Esophagus muscularis mucosa (tissue), 4 donors: ENCODE measurements around the gene BBS1. TPM values are rescaled to one million over a fixed set of nuclear protein-coding genes. Genes with fewer than 3 reads are reported as not detected.
"Not testable (repeated sequence)": the region's sequence is repeated elsewhere in the genome, so short reads cannot be mapped to it uniquely, and the experiment has no call there.

Source experiments
- DNase-seq: peaks from one replicate; pipeline ENCODE4 v3.0.0-alpha.2; 2017; ENCODE audit errors: extremely low spot score
- H3K27ac ChIP-seq, 4 donors: fragments of 200-600 bp; sonication (generic); replicated peaks in 1 of 4; 1 replicate in 3 of 4; 2 replicates in 1 of 4; pipeline ENCODE4 v1.5.1; 2016 to 2019; ENCODE audit warnings: mild to moderate bottlenecking in 1 of 4
- H3K27me3 ChIP-seq, 4 donors: fragments of 200-600 bp; sonication (generic); one replicate each; pipeline versions ENCODE4 v1.5.1 to v1.6.0; 2016 to 2019
- H3K36me3 ChIP-seq, 4 donors: fragments of 200-600 bp; sonication (generic); one replicate each; pipeline ENCODE4 v1.5.1; 2016 to 2019
- H3K4me1 ChIP-seq, 4 donors: fragments of 200-600 bp; sonication (generic); one replicate each; pipeline ENCODE4 v1.5.1; 2016 to 2019
- H3K4me3 ChIP-seq, 4 donors: fragments of 200-600 bp; sonication (generic); 1 replicate in 2 of 4; 2 replicates in 2 of 4; pipeline ENCODE4 v1.5.1; 2016 to 2019; ENCODE audit warnings: mild to moderate bottlenecking in 4 of 4, moderate library complexity in 1 of 4
- H3K9me3 ChIP-seq, 4 donors: fragments of 200-600 bp; sonication (generic); 1 replicate in 3 of 4; 2 replicates in 1 of 4; pipeline ENCODE4 v1.5.1; 2016 to 2019
- CTCF ChIP-seq, 3 experiments: fragments of 200-600 bp in 2 of 3; fragments of 450-650 bp in 1 of 3; sonication (generic) in 2 of 3; IDR thresholded peaks; one replicate each; pipeline ENCODE4 v1.5.1; 2017 to 2019; ENCODE audit warnings: antibody characterized with exemption in 3 of 3, mild to moderate bottlenecking in 2 of 3, moderate library complexity in 1 of 3
- EP300 ChIP-seq: sonication (generic); formaldehyde crosslinking; IDR thresholded peaks from one replicate; pipeline ENCODE4 v1.6.1; 2017; ENCODE audit warnings: antibody characterized with exemption
- POLR2A ChIP-seq: fragments of 450-650 bp; IDR thresholded peaks from one replicate; pipeline ENCODE4 v1.6.1; 2017; ENCODE audit warnings: antibody characterized with exemption, moderate library complexity, mild to moderate bottlenecking, low read depth
- POLR2AphosphoS5 ChIP-seq, 2 donors: sonication (generic); formaldehyde crosslinking; IDR thresholded peaks; one replicate each; pipeline ENCODE4 v1.6.1; 2017; ENCODE audit warnings: antibody characterized with exemption in 2 of 2
- WGBS: methylation state at CpG from one replicate; pipeline ENCODE4 v1.1.5; 2018; 5-methylcytosine and 5-hydroxymethylcytosine counted together
- intact Hi-C: fragments of 100-400 bp; cut with DNase I; formaldehyde crosslinking; loops from one replicate; pipeline ENCODE4 v1.15.1; 2023
- total RNA-seq, 4 donors: library from RNA; depleted of rRNA; stranded (reverse); fragments of >200 nt; gene quantifications; one replicate each; pipeline versions ENCODE4 v1.1.0 to v1.2.1, GENCODE V29; 2016

The BBS1 gene
- total RNA-seq, 4 donors from 2014 or later, result 68.1 to 78.5 (median 73.1) TPM

- intact Hi-C loops, result no loop called here
- DNase-seq, result no peak
- Histone ChIP-seq H3K4me3 (peak overlapping the region in 1 of 4 donors; percentile 3), H3K36me3 (peaks cover 0 to 50% (median 40%) of the 10 kb centered on the region in 4 donors), H3K27me3 (no peaks in the 10 kb centered on the region), H3K4me1 (peaks cover 28 to 48% (median 38%) of the 10 kb centered on the region in 4 donors), H3K9me3 (no peaks in the 10 kb centered on the region), H3K27ac (peak overlapping the region in 3 of 4 donors; percentile 16 to 56 (median 31))
- TF ChIP-seq POLR2AphosphoS5 (IDR thresholded peaks at IDR 0.05) (peak in 1 of 2 donors; percentile 43), CTCF (IDR thresholded peaks at IDR 0.05) (peak; percentile 19 to 49 (median 29)), POLR2A (no peak), EP300 (no peak)
- WGBS, result 50% methylated on average over 8 of the region's 26 CpGs
Observed at GRCh38 chr11:66543263-66544107, 33.0 kb downstream of the BBS1 start.

GRCh38 chr11:66544952-66545351, 34.5 kb downstream of the BBS1 start:
- H3K9me3 ChIP-seq, H3K27me3 ChIP-seq, H3K27ac ChIP-seq, DNase-seq, intact Hi-C loops: not testable (repeated sequence)
- Histone ChIP-seq H3K4me1 (peaks cover 28 to 48% (median 38%) of the 10 kb centered on the region in 4 donors), H3K4me3 (peak overlapping the region; percentile 78 to 83 (median 82)), H3K36me3 (peaks cover 0 to 36% (median 25%) of the 10 kb centered on the region in 4 donors)
- WGBS, result 70% methylated on average over 14 of the region's 14 CpGs

- intact Hi-C loops, result no loop called here
- Histone ChIP-seq H3K27me3 (no peaks in the 10 kb centered on the region), H3K4me1 (peaks cover 28 to 48% (median 38%) of the 10 kb centered on the region in 4 donors), H3K27ac (peak within 1 kb of the TSS; percentile 78 to 87 (median 85)), H3K4me3 (peak within 1 kb of the TSS; percentile 78 to 83 (median 82)), H3K9me3 (no peaks in the 10 kb centered on the region), H3K36me3 (peaks cover 0 to 28% (median 24%) of the 10 kb centered on the region in 4 donors)
- TF ChIP-seq CTCF (IDR thresholded peaks at IDR 0.05), result no peak
- peak; percentile 84 for TF ChIP-seq POLR2AphosphoS5 (IDR thresholded peaks at IDR 0.05)
- DNase-seq, result peak; percentile 98
- WGBS, result 2% methylated on average over 8 of the region's 71 CpGs
Observed at GRCh38 chr11:66545701-66546367, 35.4 kb downstream of the BBS1 start, which contains the start of gene ZDHHC24. Gene ZDHHC24, minus strand, starts transcription at chr11:66546048. Its CDS starts 45 bp downstream, at chr11:66546003.

GRCh38 chr11:66546368-66546965, 36.0 kb downstream of the BBS1 start, which contains the start of gene ACTN3:
Gene ACTN3, plus strand, starts transcription at chr11:66546903. Its CDS starts 35 bp downstream, at chr11:66546938.
- Histone ChIP-seq H3K4me3 (peak within 1 kb of the TSS; percentile 78 to 83 (median 82)), H3K9me3 (no peaks in the 10 kb centered on the region), H3K27me3 (no peaks in the 10 kb centered on the region), H3K27ac (peak within 1 kb of the TSS; percentile 78 to 87 (median 85)), H3K36me3 (peaks cover 0 to 22% (median 18%) of the 10 kb centered on the region in 4 donors), H3K4me1 (peaks cover 28 to 48% (median 38%) of the 10 kb centered on the region in 4 donors)
- 3% methylated on average over 12 of the region's 37 CpGs for WGBS
- intact Hi-C loops, result no loop called here
- no peak for TF ChIP-seq EP300
- no peak for TF ChIP-seq CTCF (IDR thresholded peaks at IDR 0.05)
- no peak for TF ChIP-seq POLR2A
- TF ChIP-seq POLR2AphosphoS5 (IDR thresholded peaks at IDR 0.05), result no peak
- DNase-seq, result no peak
